Right lobe of liver (tissue), 4 donors: ENCODE measurements around the gene STK33.

Source experiments
- CTCF ChIP-seq, 4 donors: fragments of 200-600 bp in 3 of 4; fragments of 450-650 bp in 1 of 4; IDR thresholded peaks; one replicate each; pipeline versions ENCODE4 v1.5.1 to v1.8.0; 2016 to 2022; ENCODE audit warnings: antibody characterized with exemption in 4 of 4, mild to moderate bottlenecking in 2 of 4
- POLR2A ChIP-seq: fragments of 450-650 bp; IDR thresholded peaks from one replicate; pipeline ENCODE4 v1.6.1; 2017; ENCODE audit warnings: antibody characterized with exemption, mild to moderate bottlenecking
- donor health status: DM: no; HTN: no; CAD: no.
- donor health status: DM: no; HTN: no; CAD: no.
- donor health status: DM: no; HTN: yes; CAD: no.

- TF ChIP-seq CTCF (IDR thresholded peaks at IDR 0.05): no peak
- TF ChIP-seq POLR2A: no peak
These were observed 153.4 kb downstream of the STK33 start for GRCh38 chr11:8440649-8441048.
